ENCODE results near the gene ZNF425.

ZNF425 gene

GRCh38 chr7:149074116-149074885, 51.8 kb downstream of the ZNF425 start:
- no peaks in the 10 kb centered on the region for H3K27me3 ChIP-seq (replicated peaks)
- H3K36me3 ChIP-seq (replicated peaks) = peaks cover 26% of the 10 kb centered on the region
- TF ChIP-seq CTCF (IDR thresholded peaks at IDR 0.05; ENCODE audit: low read depth, low read length, missing control alignments) = no peak
- H3K27ac ChIP-seq = no peak overlapping the region
- no peak overlapping the region for H3K4me3 ChIP-seq (ENCODE audit: low read depth, low read length)
- no peak for DNase-seq
- in situ Hi-C loops (cut with HindIII; ENCODE audit: low pct_ligation_motif_present, low sequenced_read_pairs) = no loop called here

GRCh38 chr7:149072438-149072775, 53.7 kb downstream of the ZNF425 start:
- peaks cover 26% of the 10 kb centered on the region for H3K36me3 ChIP-seq (replicated peaks)
- in situ Hi-C loops (cut with HindIII; ENCODE audit: low pct_ligation_motif_present, low sequenced_read_pairs) = no loop called here
- H3K27me3 ChIP-seq (replicated peaks) = no peaks in the 10 kb centered on the region
- no peak overlapping the region for H3K27ac ChIP-seq
- H3K4me3 ChIP-seq (ENCODE audit: low read depth, low read length) = no peak overlapping the region
- no peak for TF ChIP-seq CTCF (IDR thresholded peaks at IDR 0.05; ENCODE audit: low read depth, low read length, missing control alignments)
- no peak for DNase-seq

GRCh38 chr7:149071641-149072437, 54.3 kb downstream of the ZNF425 start:
- peak; percentile 34 for TF ChIP-seq CTCF (IDR thresholded peaks at IDR 0.05; ENCODE audit: low read depth, low read length, missing control alignments)
- in situ Hi-C loops (cut with HindIII; ENCODE audit: low pct_ligation_motif_present, low sequenced_read_pairs) = no loop called here
- Histone ChIP-seq H3K4me3 (ENCODE audit: low read depth, low read length) (no peak overlapping the region), H3K36me3 (replicated peaks) (peaks cover 22% of the 10 kb centered on the region), H3K27ac (no peak overlapping the region), H3K27me3 (replicated peaks) (no peaks in the 10 kb centered on the region)
- no peak for DNase-seq

GRCh38 chr7:149071182-149071635, 54.9 kb downstream of the ZNF425 start:
- Histone ChIP-seq H3K27ac (no peak overlapping the region), H3K27me3 (replicated peaks) (no peaks in the 10 kb centered on the region), H3K36me3 (replicated peaks) (peaks cover 21% of the 10 kb centered on the region), H3K4me3 (ENCODE audit: low read depth, low read length) (no peak overlapping the region)
- no peak for TF ChIP-seq CTCF (IDR thresholded peaks at IDR 0.05; ENCODE audit: low read depth, low read length, missing control alignments)
- in situ Hi-C loops (cut with HindIII; ENCODE audit: low pct_ligation_motif_present, low sequenced_read_pairs) = no loop called here
- DNase-seq = no peak

GRCh38 chr7:149070372-149071125, 55.6 kb downstream of the ZNF425 start:
- Histone ChIP-seq H3K4me3 (ENCODE audit: low read depth, low read length) (no peak overlapping the region), H3K36me3 (replicated peaks) (peaks cover 21% of the 10 kb centered on the region), H3K27ac (no peak overlapping the region), H3K27me3 (replicated peaks) (no peaks in the 10 kb centered on the region)
- DNase-seq = no peak
- in situ Hi-C loops (cut with HindIII; ENCODE audit: low pct_ligation_motif_present, low sequenced_read_pairs) = no loop called here
- TF ChIP-seq CTCF (IDR thresholded peaks at IDR 0.05; ENCODE audit: low read depth, low read length, missing control alignments) = no peak

All from brain microvascular endothelial cell (primary cell).